Epithelial cell of esophagus (primary cell): ENCODE results near the gene MZF1.
"Not testable (repeated sequence)": the region's sequence is repeated elsewhere in the genome, so short reads cannot be mapped to it uniquely, and the experiment has no call there.

Source experiments
- DNase-seq: peaks from one replicate; pipeline ENCODE4 v3.0.0; 2010; ENCODE audit warnings: low read depth
- H3K4me3 ChIP-seq: 2 replicates; pipeline ENCODE4 v1.5.1; 2011; ENCODE audit warnings: mild to moderate bottlenecking, low read length, control low read depth
- CTCF ChIP-seq: IDR thresholded peaks from 2 replicates; pipeline ENCODE4 v1.5.1; 2011; ENCODE audit warnings: low read depth, mild to moderate bottlenecking, low read length, control low read depth, inconsistent platforms; ENCODE audit not compliant: insufficient read depth; ENCODE audit errors: missing control alignments

The MZF1 gene

GRCh38 chr19:58581227-58582141 lies 8.3 kb upstream of the MZF1 start:
- DNase-seq: peak; percentile 88
- TF ChIP-seq CTCF: peak; percentile 89
- no peak overlapping the region for H3K4me3 ChIP-seq

GRCh38 chr19:58579473-58580142 lies 6.5 kb upstream of the MZF1 start:
- no peak for TF ChIP-seq CTCF
- no peak overlapping the region for H3K4me3 ChIP-seq

GRCh38 chr19:58578012-58578925 lies 5.1 kb upstream of the MZF1 start:
- H3K4me3 ChIP-seq: no peak overlapping the region
- TF ChIP-seq CTCF: no peak
- DNase-seq: peak; percentile 32

More at GRCh38 chr19:58579473-58580142, 6.5 kb upstream of the MZF1 start:
- DNase-seq: no peak

GRCh38 chr19:58577581-58577980 lies 4.4 kb upstream of the MZF1 start:
- not testable (repeated sequence) for DNase-seq, H3K4me3 ChIP-seq

- DNase-seq: peak; percentile 91
- TF ChIP-seq CTCF: no peak
Measured at GRCh38 chr19:58575183-58576041, 2.3 kb upstream of the MZF1 start.

GRCh38 chr19:58573658-58574164 lies 576 bp upstream of the MZF1 start:
- peak overlapping the region; percentile 81 for H3K4me3 ChIP-seq
- DNase-seq: no peak
- no peak for TF ChIP-seq CTCF

More at GRCh38 chr19:58575183-58576041, 2.3 kb upstream of the MZF1 start:
- H3K4me3 ChIP-seq: peak overlapping the region; percentile 91
